IPS-18a (cell line): ENCODE data around the gene DHRS1.

ENCODE experiments used
- H3K27ac ChIP-seq: one replicate; pipeline ENCODE4 v1.5.1; 2013; ENCODE audit warnings: low read length
- H3K27me3 ChIP-seq: one replicate; pipeline ENCODE4 v1.6.1; 2013; ENCODE audit warnings: mild to moderate bottlenecking, low read length; ENCODE audit not compliant: control insufficient read depth, insufficient read depth
- H3K36me3 ChIP-seq: one replicate; pipeline ENCODE4 v1.6.1; 2013; ENCODE audit warnings: low read depth, low read length; ENCODE audit not compliant: control insufficient read depth
- H3K4me1 ChIP-seq: one replicate; pipeline ENCODE4 v1.6.1; 2013; ENCODE audit warnings: low read depth, low read length; ENCODE audit not compliant: control insufficient read depth
- H3K4me3 ChIP-seq: one replicate; pipeline ENCODE4 v1.5.1; 2013; ENCODE audit warnings: low read length
- H3K9ac ChIP-seq: one replicate; pipeline ENCODE4 v1.6.1; 2013; ENCODE audit warnings: mild to moderate bottlenecking, low read length, moderate library complexity
- H3K9me3 ChIP-seq: one replicate; pipeline ENCODE4 v1.6.1; 2013; ENCODE audit warnings: low read depth, low read length; ENCODE audit not compliant: control insufficient read depth

DHRS1 gene

GRCh38 chr14:24274101-24274543 is 25.5 kb downstream of the DHRS1 start:
- Histone ChIP-seq H3K27ac (no peak overlapping the region), H3K4me3 (no peak overlapping the region), H3K9ac (no peak overlapping the region)

GRCh38 chr14:24273422-24273998 is 26.1 kb downstream of the DHRS1 start:
- H3K9ac ChIP-seq, result no peak overlapping the region
- no peaks in the 10 kb centered on the region for H3K27me3 ChIP-seq
- no peaks in the 10 kb centered on the region for H3K4me1 ChIP-seq
- H3K4me3 ChIP-seq, result no peak overlapping the region
- H3K36me3 ChIP-seq, result no peaks in the 10 kb centered on the region
- H3K27ac ChIP-seq, result no peak overlapping the region
- no peaks in the 10 kb centered on the region for H3K9me3 ChIP-seq

More at GRCh38 chr14:24274101-24274543, 25.5 kb downstream of the DHRS1 start:
- H3K36me3 ChIP-seq, result no peaks in the 10 kb centered on the region
- no peaks in the 10 kb centered on the region for H3K4me1 ChIP-seq
- H3K27me3 ChIP-seq, result no peaks in the 10 kb centered on the region
- no peaks in the 10 kb centered on the region for H3K9me3 ChIP-seq

GRCh38 chr14:24272467-24272866 is 27.1 kb downstream of the DHRS1 start:
- Histone ChIP-seq H3K36me3 (no peaks in the 10 kb centered on the region), H3K27me3 (no peaks in the 10 kb centered on the region), H3K9ac (no peak overlapping the region), H3K4me3 (no peak overlapping the region), H3K9me3 (no peaks in the 10 kb centered on the region), H3K27ac (no peak overlapping the region), H3K4me1 (no peaks in the 10 kb centered on the region)

GRCh38 chr14:24271834-24272263 is 27.7 kb downstream of the DHRS1 start:
- peak overlapping the region; percentile 95 for H3K9ac ChIP-seq
- H3K9me3 ChIP-seq, result no peaks in the 10 kb centered on the region
- H3K27ac ChIP-seq, result no peak overlapping the region
- peaks cover 4% of the 10 kb centered on the region for H3K36me3 ChIP-seq
- no peaks in the 10 kb centered on the region for H3K27me3 ChIP-seq
- peak overlapping the region; percentile 95 for H3K4me3 ChIP-seq
- H3K4me1 ChIP-seq, result no peaks in the 10 kb centered on the region

- H3K27ac ChIP-seq, result peak within 1 kb of the TSS; percentile 89
- peak within 1 kb of the TSS; percentile 95 for H3K9ac ChIP-seq
- H3K27me3 ChIP-seq, result no peaks in the 10 kb centered on the region
- no peaks in the 10 kb centered on the region for H3K9me3 ChIP-seq
- H3K36me3 ChIP-seq, result peaks cover 9% of the 10 kb centered on the region
- H3K4me1 ChIP-seq, result no peaks in the 10 kb centered on the region
- peak within 1 kb of the TSS; percentile 95 for H3K4me3 ChIP-seq
These were observed 28.3 kb downstream of the DHRS1 start, which contains the start of gene RABGGTA for GRCh38 chr14:24271134-24271833. Gene RABGGTA, minus strand, starts transcription at chr14:24271597. Its CDS starts 482 bp downstream, at chr14:24271115.

- Histone ChIP-seq H3K27me3 (no peaks in the 10 kb centered on the region), H3K9me3 (no peaks in the 10 kb centered on the region), H3K9ac (peak overlapping the region; percentile 95), H3K4me3 (peak overlapping the region; percentile 95), H3K4me1 (no peaks in the 10 kb centered on the region), H3K27ac (peak overlapping the region; percentile 89), H3K36me3 (peaks cover 9% of the 10 kb centered on the region)
These were observed 28.9 kb downstream of the DHRS1 start for GRCh38 chr14:24270537-24271133.

GRCh38 chr14:24269910-24270536 is 29.6 kb downstream of the DHRS1 start:
- H3K36me3 ChIP-seq, result peaks cover 9% of the 10 kb centered on the region
- H3K27me3 ChIP-seq, result no peaks in the 10 kb centered on the region
- no peaks in the 10 kb centered on the region for H3K4me1 ChIP-seq
- no peak overlapping the region for H3K9ac ChIP-seq
- H3K9me3 ChIP-seq, result no peaks in the 10 kb centered on the region
- no peak overlapping the region for H3K4me3 ChIP-seq
- H3K27ac ChIP-seq, result no peak overlapping the region

GRCh38 chr14:24269368-24269767 is 30.2 kb downstream of the DHRS1 start:
- Histone ChIP-seq H3K9me3 (no peaks in the 10 kb centered on the region), H3K4me1 (no peaks in the 10 kb centered on the region), H3K9ac (no peak overlapping the region), H3K36me3 (peaks cover 9% of the 10 kb centered on the region), H3K27me3 (no peaks in the 10 kb centered on the region), H3K27ac (no peak overlapping the region), H3K4me3 (no peak overlapping the region)

- Histone ChIP-seq H3K9ac (no peak overlapping the region), H3K36me3 (peaks cover 9% of the 10 kb centered on the region), H3K4me1 (no peaks in the 10 kb centered on the region), H3K4me3 (no peak overlapping the region), H3K27me3 (no peaks in the 10 kb centered on the region), H3K27ac (no peak overlapping the region), H3K9me3 (no peaks in the 10 kb centered on the region)
These were observed 31.4 kb downstream of the DHRS1 start for GRCh38 chr14:24268225-24268624.

- Histone ChIP-seq H3K27me3 (no peaks in the 10 kb centered on the region), H3K9me3 (no peaks in the 10 kb centered on the region), H3K4me3 (no peak overlapping the region), H3K36me3 (peaks cover 9% of the 10 kb centered on the region), H3K9ac (no peak overlapping the region), H3K4me1 (no peaks in the 10 kb centered on the region), H3K27ac (no peak overlapping the region)
These were observed 32.1 kb downstream of the DHRS1 start for GRCh38 chr14:24267516-24267915.

GRCh38 chr14:24266344-24267244 is 33.0 kb downstream of the DHRS1 start:
- no peak overlapping the region for H3K9ac ChIP-seq
- H3K9me3 ChIP-seq, result no peaks in the 10 kb centered on the region
- H3K4me3 ChIP-seq, result no peak overlapping the region
- no peak overlapping the region for H3K27ac ChIP-seq
- H3K36me3 ChIP-seq, result peaks cover 9% of the 10 kb centered on the region
- no peaks in the 10 kb centered on the region for H3K4me1 ChIP-seq
- H3K27me3 ChIP-seq, result no peaks in the 10 kb centered on the region
